Upper lobe of left lung (tissue), 4 donors: ENCODE data around the gene RPRD1A.

Experiments
- CTCF ChIP-seq, 6 experiments: fragments of 450-650 bp in 4 of 6; fragments of 200-600 bp in 2 of 6; sonication (generic) in 2 of 6; IDR thresholded peaks; one replicate each; pipeline ENCODE4 v1.5.1; 2016 to 2019; ENCODE audit warnings: antibody characterized with exemption in 6 of 6
- EP300 ChIP-seq, 4 donors: sonication (generic); formaldehyde crosslinking; IDR thresholded peaks; one replicate each; pipeline ENCODE4 v1.5.1; 2017; ENCODE audit warnings: antibody characterized with exemption in 4 of 4, control low read depth in 2 of 4
- POLR2A ChIP-seq, 4 donors: fragments of 450-650 bp; IDR thresholded peaks; one replicate each; pipeline ENCODE4 v1.5.1; 2016 to 2017; ENCODE audit warnings: antibody characterized with exemption in 4 of 4, mild to moderate bottlenecking in 2 of 4
- POLR2AphosphoS5 ChIP-seq, 2 donors: sonication (generic); formaldehyde crosslinking; IDR thresholded peaks; one replicate each; pipeline ENCODE4 v1.5.1; 2017; ENCODE audit warnings: antibody characterized with exemption in 2 of 2

GRCh38 chr18:36050479-36050878 lies 16.9 kb downstream of the RPRD1A start:
- TF ChIP-seq POLR2A (IDR thresholded peaks at IDR 0.05) (no peak), CTCF (IDR thresholded peaks at IDR 0.05) (no peak), EP300 (IDR thresholded peaks at IDR 0.05) (no peak), POLR2AphosphoS5 (IDR thresholded peaks at IDR 0.05) (no peak)
